ENCODE measurements around the gene CLDN9.

CLDN9 gene

GRCh38 chr16:3003582-3004270 is 9.0 kb upstream of the CLDN9 start:
- peak; percentile 99 for ATAC-seq
- TF ChIP-seq CSDC2 (CRISPR knock-in tag; IDR thresholded peaks at IDR 0.05): no peak
- no peak for TF ChIP-seq ZFP3 (CRISPR knock-in tag; IDR thresholded peaks at IDR 0.05)
- TF ChIP-seq, protein P1, sequence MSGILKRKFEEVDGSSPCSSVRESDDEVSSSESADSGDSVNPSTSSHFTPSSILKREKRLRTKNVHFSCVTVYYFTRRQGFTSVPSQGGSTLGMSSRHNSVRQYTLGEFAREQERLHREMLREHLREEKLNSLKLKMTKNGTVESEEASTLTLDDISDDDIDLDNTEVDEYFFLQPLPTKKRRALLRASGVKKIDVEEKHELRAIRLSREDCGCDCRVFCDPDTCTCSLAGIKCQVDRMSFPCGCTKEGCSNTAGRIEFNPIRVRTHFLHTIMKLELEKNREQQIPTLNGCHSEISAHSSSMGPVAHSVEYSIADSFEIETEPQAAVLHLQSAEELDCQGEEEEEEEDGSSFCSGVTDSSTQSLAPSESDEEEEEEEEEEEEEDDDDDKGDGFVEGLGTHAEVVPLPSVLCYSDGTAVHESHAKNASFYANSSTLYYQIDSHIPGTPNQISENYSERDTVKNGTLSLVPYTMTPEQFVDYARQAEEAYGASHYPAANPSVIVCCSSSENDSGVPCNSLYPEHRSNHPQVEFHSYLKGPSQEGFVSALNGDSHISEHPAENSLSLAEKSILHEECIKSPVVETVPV (CRISPR knock-in tag; IDR thresholded peaks at IDR 0.05): no peak
- no peak for TF ChIP-seq TCF4 (CRISPR knock-in tag; IDR thresholded peaks at IDR 0.05; ENCODE audit: borderline replicate concordance)
- TF ChIP-seq TOX (CRISPR knock-in tag; IDR thresholded peaks at IDR 0.05; ENCODE audit: borderline replicate concordance): no peak
- no peak for TF ChIP-seq PPARA (CRISPR knock-in tag; IDR thresholded peaks at IDR 0.05; ENCODE audit: borderline replicate concordance)
- no peak for TF ChIP-seq ZFP30 (CRISPR knock-in tag; IDR thresholded peaks at IDR 0.05)
- TF ChIP-seq RARB (CRISPR knock-in tag; IDR thresholded peaks at IDR 0.05): no peak

DNA sequence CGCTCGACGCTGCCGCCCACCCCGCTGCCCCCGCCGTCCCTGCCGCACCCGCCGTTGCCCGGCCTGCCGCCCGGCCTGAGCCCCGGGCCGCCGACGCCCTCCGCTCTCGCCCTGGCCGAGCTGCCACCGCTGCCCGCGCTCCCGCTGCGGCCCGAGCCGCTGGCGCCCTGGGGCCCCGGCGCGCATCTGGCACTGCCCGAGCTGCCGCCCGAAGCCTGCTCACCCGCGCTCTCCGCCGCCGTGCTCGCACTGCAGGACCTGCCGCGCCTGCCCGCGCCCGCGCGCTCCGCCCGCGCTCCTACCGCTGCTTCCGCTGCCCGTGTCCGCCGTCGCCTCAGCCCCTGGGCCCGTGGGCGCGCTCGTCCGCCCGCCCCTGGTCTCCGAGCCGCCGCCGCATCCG is 8.4 kb upstream of the CLDN9 start:
- no peak for TF ChIP-seq ZNF8 (CRISPR knock-in tag; IDR thresholded peaks at IDR 0.05)
- no peak for TF ChIP-seq ZFP3 (CRISPR knock-in tag; IDR thresholded peaks at IDR 0.05)
- no peak for TF ChIP-seq TCF4 (CRISPR knock-in tag; IDR thresholded peaks at IDR 0.05; ENCODE audit: borderline replicate concordance)
- TF ChIP-seq, protein P2, sequence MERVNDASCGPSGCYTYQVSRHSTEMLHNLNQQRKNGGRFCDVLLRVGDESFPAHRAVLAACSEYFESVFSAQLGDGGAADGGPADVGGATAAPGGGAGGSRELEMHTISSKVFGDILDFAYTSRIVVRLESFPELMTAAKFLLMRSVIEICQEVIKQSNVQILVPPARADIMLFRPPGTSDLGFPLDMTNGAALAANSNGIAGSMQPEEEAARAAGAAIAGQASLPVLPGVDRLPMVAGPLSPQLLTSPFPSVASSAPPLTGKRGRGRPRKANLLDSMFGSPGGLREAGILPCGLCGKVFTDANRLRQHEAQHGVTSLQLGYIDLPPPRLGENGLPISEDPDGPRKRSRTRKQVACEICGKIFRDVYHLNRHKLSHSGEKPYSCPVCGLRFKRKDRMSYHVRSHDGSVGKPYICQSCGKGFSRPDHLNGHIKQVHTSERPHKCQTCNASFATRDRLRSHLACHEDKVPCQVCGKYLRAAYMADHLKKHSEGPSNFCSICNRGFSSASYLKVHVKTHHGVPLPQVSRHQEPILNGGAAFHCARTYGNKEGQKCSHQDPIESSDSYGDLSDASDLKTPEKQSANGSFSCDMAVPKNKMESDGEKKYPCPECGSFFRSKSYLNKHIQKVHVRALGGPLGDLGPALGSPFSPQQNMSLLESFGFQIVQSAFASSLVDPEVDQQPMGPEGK (CRISPR knock-in tag; IDR thresholded peaks at IDR 0.05; ENCODE audit: borderline replicate concordance): no peak
- no peak for TF ChIP-seq ISL1 (CRISPR knock-in tag; IDR thresholded peaks at IDR 0.05)
- no peak for TF ChIP-seq BACH2 (CRISPR knock-in tag; IDR thresholded peaks at IDR 0.05; ENCODE audit: borderline replicate concordance)
- TF ChIP-seq CSDC2 (CRISPR knock-in tag; IDR thresholded peaks at IDR 0.05): no peak
- ATAC-seq: no peak

DNA sequence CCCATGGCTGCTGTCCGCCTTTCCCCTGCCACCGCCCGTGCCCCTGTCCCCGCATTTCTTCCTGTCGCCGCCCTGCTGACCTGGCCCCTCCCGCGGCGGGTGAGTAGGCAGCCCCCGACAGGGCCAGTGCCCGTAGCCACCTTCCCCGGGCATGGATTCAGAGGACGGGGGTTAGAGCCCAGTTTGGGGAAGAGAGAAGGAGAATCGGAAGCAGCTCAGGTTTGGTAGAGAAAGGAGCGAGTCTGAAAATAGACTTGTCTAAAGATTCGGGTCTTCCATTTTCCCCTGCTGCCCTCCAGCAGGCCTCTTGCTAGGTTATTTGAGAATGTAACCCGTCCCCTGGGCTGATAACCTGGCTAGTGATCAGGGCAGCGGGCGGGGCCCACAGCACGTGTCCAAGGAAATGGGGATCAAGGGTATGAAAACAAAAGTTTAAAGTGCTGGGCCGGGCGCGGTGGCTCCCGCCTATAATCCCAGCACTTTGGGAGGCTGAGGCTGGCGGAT is 7.9 kb upstream of the CLDN9 start:
- TF ChIP-seq TSHZ2 (CRISPR knock-in tag; IDR thresholded peaks at IDR 0.05) (no peak), ZNF70 (CRISPR knock-in tag; IDR thresholded peaks at IDR 0.05) (no peak), TOX (CRISPR knock-in tag; IDR thresholded peaks at IDR 0.05; ENCODE audit: borderline replicate concordance) (no peak), TCF4 (CRISPR knock-in tag; IDR thresholded peaks at IDR 0.05; ENCODE audit: borderline replicate concordance) (no peak), PPARA (CRISPR knock-in tag; IDR thresholded peaks at IDR 0.05; ENCODE audit: borderline replicate concordance) (no peak), SNAI2 (CRISPR knock-in tag; IDR thresholded peaks at IDR 0.05) (no peak), ESRRG (CRISPR knock-in tag; IDR thresholded peaks at IDR 0.05) (no peak), ZFP3 (CRISPR knock-in tag; IDR thresholded peaks at IDR 0.05) (no peak), ISL1 (CRISPR knock-in tag; IDR thresholded peaks at IDR 0.05) (no peak), CREB5 (CRISPR knock-in tag; IDR thresholded peaks at IDR 0.05; ENCODE audit: low read depth) (no peak), ARNTL (CRISPR knock-in tag; IDR thresholded peaks at IDR 0.05; ENCODE audit: borderline replicate concordance, low read depth) (no peak), ZC3H10 (CRISPR knock-in tag; IDR thresholded peaks at IDR 0.05) (no peak), CSDC2 (CRISPR knock-in tag; IDR thresholded peaks at IDR 0.05) (no peak), ZNF8 (CRISPR knock-in tag; IDR thresholded peaks at IDR 0.05) (no peak), ZFP30 (CRISPR knock-in tag; IDR thresholded peaks at IDR 0.05) (no peak), OSR1 (CRISPR knock-in tag; IDR thresholded peaks at IDR 0.05) (no peak)
- TF ChIP-seq, protein P1 (CRISPR knock-in tag; IDR thresholded peaks at IDR 0.05): no peak
- no peak for ATAC-seq

Data from SK-N-SH treated with all-trans-retinoic acid at 6 μM for 48 hours (cell line).